ENCODE data around the gene BMP7. TPM values are rescaled to one million over a fixed set of nuclear protein-coding genes. Genes with fewer than 3 reads are reported as not detected.

The BMP7 gene
- total and polyA plus RNA-seq, 2 experiments from 2014 or later, result 130 to 276 TPM

DNA sequence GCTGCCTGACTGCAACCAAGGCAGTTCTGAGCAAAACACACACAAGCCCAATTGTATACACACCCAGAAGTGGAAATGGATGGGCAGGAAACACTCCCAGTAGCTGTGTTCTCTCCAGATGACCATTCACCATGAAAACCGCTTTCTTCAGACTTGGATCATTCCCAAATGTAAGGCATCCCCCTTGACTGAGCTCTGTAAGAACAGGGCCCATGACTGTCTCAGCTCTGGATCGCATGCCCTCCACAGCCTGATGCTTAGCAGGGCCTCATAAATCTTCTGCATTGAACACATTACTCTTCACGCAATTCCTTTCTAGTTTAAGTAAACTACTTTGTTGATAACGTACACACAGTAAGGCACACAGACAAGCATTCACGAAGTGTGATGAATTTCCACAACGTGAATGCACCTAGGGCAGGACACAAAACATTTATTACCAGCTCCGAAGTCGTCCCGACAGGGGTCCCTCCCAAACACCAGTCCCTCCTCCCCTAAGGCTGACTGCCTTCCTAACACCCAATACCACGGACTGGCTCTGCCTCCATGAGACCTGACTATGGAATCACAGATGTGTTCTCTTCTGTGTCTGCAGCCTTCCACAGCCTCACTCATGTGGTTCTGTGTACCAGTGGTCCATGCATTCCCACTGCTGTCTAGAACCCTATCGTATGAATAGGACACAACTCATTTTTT lies 31.7 kb downstream of the BMP7 start:
- TF ChIP-seq, protein P1, sequence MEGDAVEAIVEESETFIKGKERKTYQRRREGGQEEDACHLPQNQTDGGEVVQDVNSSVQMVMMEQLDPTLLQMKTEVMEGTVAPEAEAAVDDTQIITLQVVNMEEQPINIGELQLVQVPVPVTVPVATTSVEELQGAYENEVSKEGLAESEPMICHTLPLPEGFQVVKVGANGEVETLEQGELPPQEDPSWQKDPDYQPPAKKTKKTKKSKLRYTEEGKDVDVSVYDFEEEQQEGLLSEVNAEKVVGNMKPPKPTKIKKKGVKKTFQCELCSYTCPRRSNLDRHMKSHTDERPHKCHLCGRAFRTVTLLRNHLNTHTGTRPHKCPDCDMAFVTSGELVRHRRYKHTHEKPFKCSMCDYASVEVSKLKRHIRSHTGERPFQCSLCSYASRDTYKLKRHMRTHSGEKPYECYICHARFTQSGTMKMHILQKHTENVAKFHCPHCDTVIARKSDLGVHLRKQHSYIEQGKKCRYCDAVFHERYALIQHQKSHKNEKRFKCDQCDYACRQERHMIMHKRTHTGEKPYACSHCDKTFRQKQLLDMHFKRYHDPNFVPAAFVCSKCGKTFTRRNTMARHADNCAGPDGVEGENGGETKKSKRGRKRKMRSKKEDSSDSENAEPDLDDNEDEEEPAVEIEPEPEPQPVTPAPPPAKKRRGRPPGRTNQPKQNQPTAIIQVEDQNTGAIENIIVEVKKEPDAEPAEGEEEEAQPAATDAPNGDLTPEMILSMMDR (IDR thresholded peaks at IDR 0.05; ENCODE audit: low read depth, low read length), result no peak
- Histone ChIP-seq H3K9me3 (ENCODE audit: low read depth) (no peaks in the 10 kb centered on the region), H3K36me3 (no peaks in the 10 kb centered on the region), H3K4me1 (ENCODE audit: low read depth) (peaks cover 25% of the 10 kb centered on the region), H3K27me3 (no peaks in the 10 kb centered on the region), H3K27ac (no peak overlapping the region), H3K4me3 (no peak overlapping the region)
- DNase-seq (ENCODE audit: low read depth in 1 of 2, low spot score in 1 of 2), result no peak

GRCh38 chr20:57231951-57232428 lies 34.5 kb downstream of the BMP7 start:
- H3K27me3 ChIP-seq, result no peaks in the 10 kb centered on the region
- TF ChIP-seq, protein P1 (IDR thresholded peaks at IDR 0.05; ENCODE audit: low read depth, low read length), result no peak
- no peaks in the 10 kb centered on the region for H3K9me3 ChIP-seq (ENCODE audit: low read depth)
- no peak for DNase-seq (ENCODE audit: low read depth in 1 of 2, low spot score in 1 of 2)
- peaks cover 16% of the 10 kb centered on the region for H3K4me1 ChIP-seq (ENCODE audit: low read depth)
- H3K36me3 ChIP-seq, result peaks cover 11% of the 10 kb centered on the region
- no peak overlapping the region for H3K4me3 ChIP-seq
- H3K27ac ChIP-seq, result no peak overlapping the region

- H3K27me3 ChIP-seq, result no peaks in the 10 kb centered on the region
Measured at GRCh38 chr20:57231161-57231560, 35.3 kb downstream of the BMP7 start.

DNA sequence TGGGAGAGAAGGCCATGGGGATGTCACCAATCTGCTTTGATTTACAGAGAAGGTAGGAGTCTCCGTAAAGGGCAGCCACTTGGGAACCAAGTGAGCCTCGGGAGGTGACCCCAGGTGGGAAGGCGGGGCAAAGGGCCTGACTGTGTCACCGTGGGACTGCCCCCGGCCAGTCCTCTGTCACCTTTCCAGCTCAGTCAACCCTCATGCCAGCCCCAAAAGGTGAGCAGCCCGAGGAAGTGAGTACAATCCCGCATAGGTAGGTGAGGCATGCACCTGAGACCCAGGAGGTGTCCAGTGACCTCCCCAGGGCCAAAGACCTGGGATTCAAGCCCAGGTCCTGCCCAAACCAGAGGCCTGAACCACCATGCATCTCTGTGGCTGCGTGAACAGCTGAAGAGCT lies 36.2 kb downstream of the BMP7 start:
- H3K4me1 ChIP-seq (ENCODE audit: low read depth), result peaks cover 4% of the 10 kb centered on the region
- no peaks in the 10 kb centered on the region for H3K9me3 ChIP-seq (ENCODE audit: low read depth)
- no peak overlapping the region for H3K4me3 ChIP-seq
- no peaks in the 10 kb centered on the region for H3K27me3 ChIP-seq
- no peak for DNase-seq (ENCODE audit: low read depth in 1 of 2, low spot score in 1 of 2)
- peaks cover 21% of the 10 kb centered on the region for H3K36me3 ChIP-seq
- TF ChIP-seq, protein P1 (IDR thresholded peaks at IDR 0.05; ENCODE audit: low read depth, low read length), result no peak
- H3K27ac ChIP-seq, result no peak overlapping the region

More at GRCh38 chr20:57231161-57231560, 35.3 kb downstream of the BMP7 start:
- peaks cover 14% of the 10 kb centered on the region for H3K36me3 ChIP-seq
- H3K9me3 ChIP-seq (ENCODE audit: low read depth), result no peaks in the 10 kb centered on the region
- no peak overlapping the region for H3K4me3 ChIP-seq
- H3K27ac ChIP-seq, result no peak overlapping the region
- no peak for DNase-seq (ENCODE audit: low read depth in 1 of 2, low spot score in 1 of 2)
- peaks cover 8% of the 10 kb centered on the region for H3K4me1 ChIP-seq (ENCODE audit: low read depth)
- TF ChIP-seq, protein P1 (IDR thresholded peaks at IDR 0.05; ENCODE audit: low read depth, low read length), result no peak

- no peak for DNase-seq (ENCODE audit: low read depth in 1 of 2, low spot score in 1 of 2)
- TF ChIP-seq, protein P1 (IDR thresholded peaks at IDR 0.05; ENCODE audit: low read depth, low read length), result no peak
- no peak overlapping the region for H3K4me3 ChIP-seq
- no peaks in the 10 kb centered on the region for H3K27me3 ChIP-seq
- H3K36me3 ChIP-seq, result peaks cover 23% of the 10 kb centered on the region
- H3K9me3 ChIP-seq (ENCODE audit: low read depth), result no peaks in the 10 kb centered on the region
- peaks cover 4% of the 10 kb centered on the region for H3K4me1 ChIP-seq (ENCODE audit: low read depth)
- no peak overlapping the region for H3K27ac ChIP-seq
Measured at GRCh38 chr20:57229490-57229889, 37.0 kb downstream of the BMP7 start.

All from cardiac muscle cell (in vitro differentiated cells and primary cell).